Choroid plexus epithelial cell (primary cell): ENCODE measurements around the gene CEP68.

Source experiments
- DNase-seq: peaks from one replicate; pipeline ENCODE4 v3.0.0-alpha.2; 2010; ENCODE audit warnings: low read depth
- H3K4me3 ChIP-seq: 2 replicates; pipeline ENCODE4 v1.5.1; 2011; ENCODE audit warnings: low read depth, mild to moderate bottlenecking, control low read depth, low read length, moderate library complexity
- CTCF ChIP-seq: conservative IDR thresholded peaks from 2 replicates; pipeline ENCODE4 v1.5.1; 2011; ENCODE audit warnings: low read depth, mild to moderate bottlenecking, control low read depth, inconsistent platforms, low read length, moderate library complexity

The CEP68 gene

DNA sequence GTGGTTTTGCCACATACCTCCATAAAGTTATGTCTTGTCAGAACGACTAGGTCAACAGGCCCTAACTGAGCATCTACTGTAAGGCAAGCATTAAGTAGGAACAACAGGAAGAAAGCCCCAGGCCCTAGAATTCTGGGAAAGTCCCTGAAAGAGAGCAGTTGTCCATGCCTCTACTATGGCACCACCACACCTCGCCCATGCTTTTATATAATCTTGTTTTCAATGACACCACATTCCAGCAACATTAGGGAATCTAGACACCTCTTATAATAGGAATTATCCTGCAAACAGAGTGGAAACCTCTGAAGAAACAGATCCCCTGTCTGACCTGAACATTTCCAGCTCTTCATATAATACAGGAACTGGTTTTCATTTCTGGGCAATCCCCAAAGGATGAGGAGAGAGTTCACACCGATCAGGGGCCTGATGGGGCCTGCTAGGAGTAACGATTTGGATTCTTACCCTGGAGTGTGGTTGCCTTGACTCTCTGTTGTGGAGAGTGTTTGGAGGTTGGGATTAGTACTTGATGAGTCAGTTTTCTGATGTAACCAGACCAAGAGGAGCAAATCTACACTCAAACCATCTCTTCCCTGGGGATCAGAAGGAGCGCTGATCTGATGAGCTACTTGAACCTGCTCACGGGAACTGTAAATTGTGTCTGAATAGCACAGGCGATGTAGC lies 31.9 kb upstream of the CEP68 start:
- DNase-seq = peak; percentile 78
- H3K4me3 ChIP-seq = no peak overlapping the region
- no peak for TF ChIP-seq CTCF

DNA sequence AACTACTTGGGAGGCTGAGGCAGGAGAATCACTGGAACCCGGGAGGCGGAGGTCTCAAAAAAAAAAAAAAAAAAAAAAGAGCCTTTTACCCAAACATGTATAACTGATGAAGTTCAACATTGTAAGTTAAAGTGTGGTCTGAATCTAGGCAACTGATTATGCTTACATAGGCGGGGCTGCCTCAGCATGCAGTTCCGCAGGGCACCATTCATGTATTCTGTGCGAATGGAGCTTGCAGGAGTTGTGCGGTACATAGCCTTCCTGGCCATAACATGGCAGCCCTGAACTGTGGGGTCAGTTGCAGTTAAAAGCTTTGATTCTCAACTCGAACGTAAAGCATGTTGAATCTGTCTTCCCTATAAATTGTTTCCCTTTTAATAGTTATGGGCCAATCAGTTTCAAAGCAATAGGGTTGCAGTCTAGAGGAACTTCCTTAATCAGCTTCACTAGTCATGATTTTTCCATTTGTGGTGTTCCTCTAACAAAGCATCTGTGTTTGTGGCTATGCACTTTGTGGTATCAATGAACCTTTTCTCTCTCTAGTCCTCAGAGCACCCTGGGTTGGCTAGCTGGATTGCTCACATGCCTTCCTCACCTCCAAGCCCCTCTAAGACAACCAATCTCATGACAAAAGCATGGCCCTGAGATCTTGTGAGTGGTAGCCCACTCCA lies 30.6 kb upstream of the CEP68 start:
- H3K4me3 ChIP-seq = no peak overlapping the region
- DNase-seq = no peak
- TF ChIP-seq CTCF = no peak

DNA sequence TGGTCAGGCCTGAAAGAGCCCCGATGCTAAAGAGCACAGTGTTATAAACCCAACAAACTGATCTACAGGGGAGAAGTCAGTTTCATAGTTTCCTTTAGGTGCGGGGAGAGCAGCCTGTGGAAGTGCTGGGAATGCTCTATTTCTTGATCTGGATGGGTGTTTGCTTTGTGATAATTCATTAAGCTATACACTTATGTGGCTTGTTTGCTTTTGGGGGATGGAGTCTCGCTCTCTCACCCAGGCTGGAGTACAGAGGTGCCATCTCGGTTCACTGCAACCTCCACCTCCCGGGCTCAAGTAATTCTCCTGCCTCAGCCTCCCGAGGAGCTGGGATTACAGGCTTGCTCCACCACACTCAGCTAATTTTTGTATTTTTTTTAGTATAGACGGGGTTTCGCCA lies 30.1 kb upstream of the CEP68 start:
- no peak for TF ChIP-seq CTCF
- DNase-seq = no peak

GRCh38 chr2:65026704-65027464 lies 29.3 kb upstream of the CEP68 start:
- no peak for TF ChIP-seq CTCF
- no peak overlapping the region for H3K4me3 ChIP-seq
- DNase-seq = no peak

More for the DNA sequence above, 30.1 kb upstream of the CEP68 start:
- H3K4me3 ChIP-seq = no peak overlapping the region

GRCh38 chr2:65027616-65028244 lies 28.5 kb upstream of the CEP68 start:
- TF ChIP-seq CTCF = no peak
- H3K4me3 ChIP-seq = no peak overlapping the region
- no peak for DNase-seq

DNA sequence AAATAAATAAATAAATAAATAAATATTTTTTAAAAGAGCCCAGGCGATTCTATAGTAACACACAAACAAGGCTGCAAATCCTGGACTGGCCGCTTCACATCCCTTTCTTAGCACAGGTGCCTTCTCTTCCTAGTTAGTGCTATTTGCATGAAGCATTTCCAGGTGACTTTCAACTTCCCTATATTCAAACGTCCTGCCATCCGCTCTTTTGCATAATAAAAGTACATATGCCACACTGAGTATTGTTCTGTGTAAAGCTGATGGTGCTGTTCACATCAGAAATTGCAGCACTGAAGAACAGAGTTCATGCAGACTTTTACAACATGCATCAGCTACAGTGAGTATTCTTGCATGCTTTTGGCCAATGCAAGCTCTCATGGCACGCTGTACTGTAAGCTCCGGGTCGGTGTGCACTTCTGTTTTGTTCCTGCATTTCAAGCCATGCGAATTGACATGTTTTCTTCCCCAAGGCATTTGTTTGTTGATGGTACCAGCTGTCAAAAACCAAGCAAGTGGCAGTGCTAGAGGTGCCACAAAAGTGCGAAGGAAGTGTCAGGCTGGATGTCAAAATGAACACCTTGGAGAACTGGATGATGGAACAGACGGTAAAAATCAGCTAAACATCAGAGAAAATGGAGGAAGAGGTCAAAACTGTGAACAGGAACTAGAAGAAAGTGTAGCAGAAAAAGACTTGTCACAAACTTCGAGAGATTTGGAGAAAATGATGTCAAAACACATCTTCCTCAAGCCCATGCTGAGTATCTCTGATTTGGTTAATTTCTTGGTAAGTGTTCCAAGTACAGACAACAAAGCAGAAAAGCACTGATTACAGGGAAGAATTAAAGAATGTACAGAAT lies 25.5 kb upstream of the CEP68 start:
- H3K4me3 ChIP-seq = no peak overlapping the region
- no peak for TF ChIP-seq CTCF
- no peak for DNase-seq
